ENCODE data around the gene CHI3L2. TPM values are rescaled to one million over a fixed set of nuclear protein-coding genes. Genes with fewer than 3 reads are reported as not detected.

Gene CHI3L2
- total RNA-seq, 1 donor from 2014 or later, result 1.3 TPM

DNA sequence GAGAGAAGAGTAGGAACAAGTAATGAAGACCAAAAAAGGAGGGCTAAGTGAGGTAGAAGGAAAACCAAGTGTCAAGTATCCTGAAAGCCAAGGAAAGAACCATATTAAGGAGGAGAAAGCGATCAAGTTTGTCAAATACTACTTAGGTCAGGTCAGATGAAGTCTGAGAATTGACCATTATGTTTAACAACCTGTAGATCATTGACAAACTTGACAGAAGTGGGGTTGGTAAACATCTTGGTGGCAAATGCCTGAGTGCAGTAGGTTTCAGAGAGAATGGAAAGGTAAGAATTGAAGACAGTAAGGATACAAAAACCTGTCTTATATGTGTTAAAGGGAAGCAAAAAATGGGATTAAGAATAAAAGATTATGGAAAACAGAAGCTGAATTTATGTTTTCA, 59.4 kb downstream of the CHI3L2 start:
- no peak overlapping the region for H3K4me3 Mint-ChIP-seq (ENCODE audit: unreplicated experiment)
- no peaks in the 10 kb centered on the region for H3K36me3 Mint-ChIP-seq (ENCODE audit: low read depth, unreplicated experiment)
- DNase-seq (ENCODE audit: low spot score), result no peak
- H3K9me3 Mint-ChIP-seq (ENCODE audit: unreplicated experiment), result no peaks in the 10 kb centered on the region
- TF ChIP-seq, protein P1, sequence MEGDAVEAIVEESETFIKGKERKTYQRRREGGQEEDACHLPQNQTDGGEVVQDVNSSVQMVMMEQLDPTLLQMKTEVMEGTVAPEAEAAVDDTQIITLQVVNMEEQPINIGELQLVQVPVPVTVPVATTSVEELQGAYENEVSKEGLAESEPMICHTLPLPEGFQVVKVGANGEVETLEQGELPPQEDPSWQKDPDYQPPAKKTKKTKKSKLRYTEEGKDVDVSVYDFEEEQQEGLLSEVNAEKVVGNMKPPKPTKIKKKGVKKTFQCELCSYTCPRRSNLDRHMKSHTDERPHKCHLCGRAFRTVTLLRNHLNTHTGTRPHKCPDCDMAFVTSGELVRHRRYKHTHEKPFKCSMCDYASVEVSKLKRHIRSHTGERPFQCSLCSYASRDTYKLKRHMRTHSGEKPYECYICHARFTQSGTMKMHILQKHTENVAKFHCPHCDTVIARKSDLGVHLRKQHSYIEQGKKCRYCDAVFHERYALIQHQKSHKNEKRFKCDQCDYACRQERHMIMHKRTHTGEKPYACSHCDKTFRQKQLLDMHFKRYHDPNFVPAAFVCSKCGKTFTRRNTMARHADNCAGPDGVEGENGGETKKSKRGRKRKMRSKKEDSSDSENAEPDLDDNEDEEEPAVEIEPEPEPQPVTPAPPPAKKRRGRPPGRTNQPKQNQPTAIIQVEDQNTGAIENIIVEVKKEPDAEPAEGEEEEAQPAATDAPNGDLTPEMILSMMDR (IDR thresholded peaks at IDR 0.05; ENCODE audit: unreplicated experiment), result no peak
- H3K27me3 Mint-ChIP-seq (ENCODE audit: unreplicated experiment), result no peaks in the 10 kb centered on the region
- no peaks in the 10 kb centered on the region for H3K4me1 Mint-ChIP-seq (ENCODE audit: unreplicated experiment)
- no peak overlapping the region for H3K27ac Mint-ChIP-seq (ENCODE audit: unreplicated experiment)

DNA sequence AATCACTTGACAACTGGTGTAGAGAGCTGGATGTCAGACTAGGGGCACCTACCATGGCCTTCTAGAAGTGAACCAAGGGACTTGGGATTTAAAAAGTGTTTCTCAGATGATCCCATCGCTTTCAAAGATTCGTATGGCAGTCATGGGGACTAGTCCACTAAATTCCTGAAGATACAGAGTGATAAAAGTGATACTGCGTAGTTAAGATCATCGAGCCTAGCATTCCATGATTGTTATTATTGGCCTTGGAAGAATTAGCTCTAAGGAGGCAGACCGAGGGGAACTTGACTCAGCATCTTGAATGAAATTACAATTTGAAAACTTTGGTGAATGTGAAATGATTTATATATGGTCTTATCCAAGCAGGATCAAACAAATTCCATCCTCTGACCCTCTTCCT, 61.9 kb downstream of the CHI3L2 start:
- DNase-seq (ENCODE audit: low spot score), result no peak
- Mint-ChIP-seq H3K27ac (ENCODE audit: unreplicated experiment) (no peak overlapping the region), H3K4me1 (ENCODE audit: unreplicated experiment) (no peaks in the 10 kb centered on the region), H3K27me3 (ENCODE audit: unreplicated experiment) (no peaks in the 10 kb centered on the region), H3K4me3 (ENCODE audit: unreplicated experiment) (no peak overlapping the region), H3K36me3 (ENCODE audit: low read depth, unreplicated experiment) (no peaks in the 10 kb centered on the region), H3K9me3 (ENCODE audit: unreplicated experiment) (no peaks in the 10 kb centered on the region)
- TF ChIP-seq, protein P1 (IDR thresholded peaks at IDR 0.05; ENCODE audit: unreplicated experiment), result no peak

DNA sequence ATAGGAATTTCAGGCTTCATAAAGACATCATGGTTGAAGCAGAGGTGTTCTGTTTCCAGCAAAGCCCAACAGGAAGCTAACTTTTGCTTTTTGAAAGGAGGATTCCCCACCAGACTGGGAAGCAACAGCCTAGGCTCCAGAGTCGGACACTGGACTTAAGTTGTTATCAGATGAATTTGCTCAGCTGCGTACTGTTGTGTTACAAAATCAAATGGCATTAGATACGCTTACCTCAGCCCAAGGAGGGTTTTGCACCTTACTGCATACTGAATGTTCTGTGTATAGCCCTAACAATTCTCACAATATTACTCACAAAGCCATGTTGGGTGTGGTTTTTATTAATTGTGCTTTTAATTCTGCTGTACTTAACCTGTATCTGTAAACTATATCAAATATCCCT, 62.6 kb downstream of the CHI3L2 start:
- H3K27ac Mint-ChIP-seq (ENCODE audit: unreplicated experiment), result no peak overlapping the region
- H3K9me3 Mint-ChIP-seq (ENCODE audit: unreplicated experiment), result no peaks in the 10 kb centered on the region
- no peaks in the 10 kb centered on the region for H3K4me1 Mint-ChIP-seq (ENCODE audit: unreplicated experiment)
- H3K27me3 Mint-ChIP-seq (ENCODE audit: unreplicated experiment), result no peaks in the 10 kb centered on the region
- no peaks in the 10 kb centered on the region for H3K36me3 Mint-ChIP-seq (ENCODE audit: low read depth, unreplicated experiment)
- no peak for DNase-seq (ENCODE audit: low spot score)
- H3K4me3 Mint-ChIP-seq (ENCODE audit: unreplicated experiment), result no peak overlapping the region
- TF ChIP-seq, protein P1 (IDR thresholded peaks at IDR 0.05; ENCODE audit: unreplicated experiment), result no peak

- Mint-ChIP-seq H3K4me1 (ENCODE audit: unreplicated experiment) (no peaks in the 10 kb centered on the region), H3K27ac (ENCODE audit: unreplicated experiment) (no peak within 1 kb of the TSS), H3K4me3 (ENCODE audit: unreplicated experiment) (no peak within 1 kb of the TSS), H3K36me3 (ENCODE audit: low read depth, unreplicated experiment) (no peaks in the 10 kb centered on the region), H3K9me3 (ENCODE audit: unreplicated experiment) (no peaks in the 10 kb centered on the region), H3K27me3 (ENCODE audit: unreplicated experiment) (no peaks in the 10 kb centered on the region)
- TF ChIP-seq, protein P1 (IDR thresholded peaks at IDR 0.05; ENCODE audit: unreplicated experiment), result no peak
- no peak for DNase-seq (ENCODE audit: low spot score)
These were observed 63.1 kb downstream of the CHI3L2 start, which contains the start of gene CHIA for GRCh38 chr1:111290630-111291029. TSS of gene CHIA (plus strand) at chr1:111290851. CDS start at chr1:111310468, 19,617 bp downstream.

Other genes with a start within 250 kb of the CHI3L2 start
- 79.8 TPM for gene DRAM2, start 87.6 kb upstream of the CHI3L2 start, total RNA-seq (ENCODE audit: unreplicated experiment)
- gene CEPT1, start 87.5 kb upstream of the CHI3L2 start, total RNA-seq (ENCODE audit: unreplicated experiment), result 127 TPM
- gene DENND2D, start 27.1 kb upstream of the CHI3L2 start, total RNA-seq (ENCODE audit: unreplicated experiment), result 3.6 TPM
- not detected for gene CHIA, start 63.1 kb downstream of the CHI3L2 start, total RNA-seq (ENCODE audit: unreplicated experiment)
- 3.4 TPM for gene OVGP1, start 200.0 kb downstream of the CHI3L2 start, total RNA-seq (ENCODE audit: unreplicated experiment)
- gene WDR77, start 221.5 kb downstream of the CHI3L2 start, total RNA-seq (ENCODE audit: unreplicated experiment), result 46.2 TPM
- gene ATP5PB, start 221.8 kb downstream of the CHI3L2 start, total RNA-seq (ENCODE audit: unreplicated experiment), result 211 TPM
- 0.95 TPM for gene C1orf162, start 246.3 kb downstream of the CHI3L2 start, total RNA-seq (ENCODE audit: unreplicated experiment)

Measured in endothelial cell (in vitro differentiated cells).